Endothelial cell (in vitro differentiated cells): ENCODE results near the gene FHAD1. TPM values are rescaled to one million over a fixed set of nuclear protein-coding genes. Genes with fewer than 3 reads are reported as not detected.

Source experiments
- DNase-seq: peaks from one replicate; pipeline ENCODE4 v3.0.0; 2021; ENCODE audit warnings: low spot score
- H3K27ac Mint-ChIP-seq: one replicate; pipeline ENCODE4 v1.8.0; 2021; ENCODE audit warnings: mixed read lengths, inconsistent platforms; ENCODE audit not compliant: unreplicated experiment
- H3K27me3 Mint-ChIP-seq: one replicate; pipeline ENCODE4 v1.8.0; 2021; ENCODE audit warnings: mild to moderate bottlenecking, moderate library complexity, mixed read lengths, inconsistent platforms; ENCODE audit not compliant: unreplicated experiment
- H3K36me3 Mint-ChIP-seq: one replicate; pipeline ENCODE4 v1.8.0; 2021; ENCODE audit warnings: mild to moderate bottlenecking, low read depth, mixed read lengths, inconsistent platforms; ENCODE audit not compliant: unreplicated experiment
- H3K4me1 Mint-ChIP-seq: one replicate; pipeline ENCODE4 v1.8.0; 2021; ENCODE audit warnings: mild to moderate bottlenecking, mixed read lengths, inconsistent platforms; ENCODE audit not compliant: unreplicated experiment
- H3K4me3 Mint-ChIP-seq: one replicate; pipeline ENCODE4 v1.8.0; 2021; ENCODE audit warnings: mild to moderate bottlenecking, mixed read lengths, inconsistent platforms; ENCODE audit not compliant: unreplicated experiment
- H3K9me3 Mint-ChIP-seq: one replicate; pipeline ENCODE4 v1.8.0; 2021; ENCODE audit warnings: mixed read lengths, inconsistent platforms; ENCODE audit not compliant: unreplicated experiment
- CTCF ChIP-seq: fragments of 200-600 bp; sonication (generic); IDR thresholded peaks from one replicate; pipeline ENCODE4 v1.5.0; 2021; ENCODE audit warnings: antibody characterized with exemption; ENCODE audit not compliant: unreplicated experiment
- total RNA-seq: library from RNA; stranded (reverse); fragmentation: NEBNext Ultra II Directional; extraction: Animal tissue kit (Norgen Biotek cat#: 25700); gene quantifications from one replicate; pipeline ENCODE4 v1.2.1, GENCODE V29; 2021; ENCODE audit not compliant: unreplicated experiment

The FHAD1 gene
- total RNA-seq, 1 donor from 2014 or later, result 2.1 TPM

GRCh38 chr1:15275921-15276683 is 29.1 kb downstream of the FHAD1 start:
- H3K9me3 Mint-ChIP-seq, result no peaks in the 10 kb centered on the region
- H3K27ac Mint-ChIP-seq, result no peak overlapping the region
- no peak overlapping the region for H3K4me3 Mint-ChIP-seq
- H3K27me3 Mint-ChIP-seq, result no peaks in the 10 kb centered on the region
- no peak for DNase-seq
- no peaks in the 10 kb centered on the region for H3K36me3 Mint-ChIP-seq
- no peak for TF ChIP-seq CTCF
- H3K4me1 Mint-ChIP-seq, result peaks cover 3% of the 10 kb centered on the region

GRCh38 chr1:15276691-15277446 is 29.8 kb downstream of the FHAD1 start:
- Mint-ChIP-seq H3K4me3 (no peak overlapping the region), H3K27me3 (no peaks in the 10 kb centered on the region), H3K9me3 (no peaks in the 10 kb centered on the region), H3K4me1 (peaks cover 4% of the 10 kb centered on the region), H3K27ac (no peak overlapping the region), H3K36me3 (no peaks in the 10 kb centered on the region)
- no peak for DNase-seq
- TF ChIP-seq CTCF, result no peak

GRCh38 chr1:15277447-15277838 is 30.4 kb downstream of the FHAD1 start:
- Mint-ChIP-seq H3K27me3 (no peaks in the 10 kb centered on the region), H3K9me3 (no peaks in the 10 kb centered on the region), H3K4me1 (peaks cover 4% of the 10 kb centered on the region), H3K4me3 (no peak overlapping the region), H3K27ac (no peak overlapping the region), H3K36me3 (no peaks in the 10 kb centered on the region)
- DNase-seq, result no peak
- TF ChIP-seq CTCF, result no peak

- H3K4me3 Mint-ChIP-seq, result no peak overlapping the region
Observed at GRCh38 chr1:15277933-15278332, 30.9 kb downstream of the FHAD1 start.

More at GRCh38 chr1:15277933-15278332, 30.9 kb downstream of the FHAD1 start:
- no peaks in the 10 kb centered on the region for H3K27me3 Mint-ChIP-seq
- no peak for DNase-seq
- no peak for TF ChIP-seq CTCF
- no peaks in the 10 kb centered on the region for H3K36me3 Mint-ChIP-seq
- no peak overlapping the region for H3K27ac Mint-ChIP-seq
- H3K4me1 Mint-ChIP-seq, result peaks cover 4% of the 10 kb centered on the region
- no peaks in the 10 kb centered on the region for H3K9me3 Mint-ChIP-seq
